Right lobe of liver (tissue), 4 donors: Measurements from ENCODE around the gene TMBIM6.

Experiments
- POLR2A ChIP-seq: fragments of 450-650 bp; IDR thresholded peaks from one replicate; pipeline ENCODE4 v1.6.1; 2017; ENCODE audit warnings: antibody characterized with exemption, mild to moderate bottlenecking
- TF ChIP-seq, protein P1 (sequence below), 4 donors: fragments of 200-600 bp in 3 of 4; fragments of 450-650 bp in 1 of 4; IDR thresholded peaks; one replicate each; pipeline versions ENCODE4 v1.5.1 to v1.8.0; 2016 to 2022; ENCODE audit warnings: antibody characterized with exemption in 4 of 4, mild to moderate bottlenecking in 2 of 4
- donor health status: DM: no; HTN: no; CAD: no.
- donor health status: DM: no; HTN: no; CAD: no.
- donor health status: DM: no; HTN: yes; CAD: no.

DNA sequence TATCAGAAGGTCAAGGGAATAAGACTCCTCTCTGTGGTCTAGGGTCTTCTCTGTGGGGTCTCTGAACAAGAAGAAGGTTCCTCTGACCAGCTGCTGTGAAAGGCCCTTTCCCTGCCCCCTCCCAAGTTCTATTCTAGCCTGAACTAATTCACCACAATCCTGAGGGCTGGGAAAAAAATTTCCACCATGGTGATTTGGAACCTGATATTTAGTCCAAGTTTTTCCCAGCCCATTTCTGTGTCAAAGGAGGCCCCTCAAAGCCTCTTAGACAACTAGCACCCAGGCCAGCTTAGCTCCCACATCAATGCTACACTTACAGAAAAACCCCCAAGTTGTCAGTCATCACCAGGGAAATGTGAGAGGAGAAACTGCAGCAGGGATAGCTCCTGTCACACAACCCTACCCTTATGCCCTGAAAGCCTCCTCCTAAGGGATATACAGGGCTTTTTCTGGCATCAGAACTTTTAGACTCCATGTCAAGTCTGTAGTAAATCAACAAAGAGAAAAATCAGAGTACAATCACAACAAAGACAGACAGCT lies 38.6 kb upstream of the TMBIM6 start:
- TF ChIP-seq, protein P1, sequence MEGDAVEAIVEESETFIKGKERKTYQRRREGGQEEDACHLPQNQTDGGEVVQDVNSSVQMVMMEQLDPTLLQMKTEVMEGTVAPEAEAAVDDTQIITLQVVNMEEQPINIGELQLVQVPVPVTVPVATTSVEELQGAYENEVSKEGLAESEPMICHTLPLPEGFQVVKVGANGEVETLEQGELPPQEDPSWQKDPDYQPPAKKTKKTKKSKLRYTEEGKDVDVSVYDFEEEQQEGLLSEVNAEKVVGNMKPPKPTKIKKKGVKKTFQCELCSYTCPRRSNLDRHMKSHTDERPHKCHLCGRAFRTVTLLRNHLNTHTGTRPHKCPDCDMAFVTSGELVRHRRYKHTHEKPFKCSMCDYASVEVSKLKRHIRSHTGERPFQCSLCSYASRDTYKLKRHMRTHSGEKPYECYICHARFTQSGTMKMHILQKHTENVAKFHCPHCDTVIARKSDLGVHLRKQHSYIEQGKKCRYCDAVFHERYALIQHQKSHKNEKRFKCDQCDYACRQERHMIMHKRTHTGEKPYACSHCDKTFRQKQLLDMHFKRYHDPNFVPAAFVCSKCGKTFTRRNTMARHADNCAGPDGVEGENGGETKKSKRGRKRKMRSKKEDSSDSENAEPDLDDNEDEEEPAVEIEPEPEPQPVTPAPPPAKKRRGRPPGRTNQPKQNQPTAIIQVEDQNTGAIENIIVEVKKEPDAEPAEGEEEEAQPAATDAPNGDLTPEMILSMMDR (IDR thresholded peaks at IDR 0.05), result no peak
- no peak for TF ChIP-seq POLR2A
